Measurements from ENCODE around the gene MAP2K5. TPM values are rescaled to one million over a fixed set of nuclear protein-coding genes. Genes with fewer than 3 reads are reported as not detected.

The MAP2K5 gene
- total and polyA plus RNA-seq, 8 donors, result 13.5 to 25.0 (median 20.8) TPM

DNA sequence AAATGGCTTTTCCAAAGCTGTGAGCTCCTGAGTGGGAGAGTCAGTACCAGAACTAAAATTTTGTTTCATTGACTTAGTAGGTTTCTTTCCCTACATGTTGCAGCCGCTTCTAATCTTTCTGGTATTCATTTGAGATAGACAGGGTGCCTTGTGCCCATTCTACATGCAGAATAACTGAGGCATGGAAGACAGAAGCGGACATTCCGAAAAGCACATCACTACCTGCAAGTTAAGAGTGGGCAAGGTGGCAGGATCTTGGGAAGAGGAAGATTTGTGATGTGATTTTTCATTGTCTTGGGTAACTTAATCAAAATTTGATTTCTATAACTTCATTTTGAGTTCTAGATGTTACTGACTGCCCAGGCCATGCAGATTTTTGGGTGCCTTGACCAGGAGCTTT, 2.0 kb downstream of the MAP2K5 start:
- TF ChIP-seq, protein P1, sequence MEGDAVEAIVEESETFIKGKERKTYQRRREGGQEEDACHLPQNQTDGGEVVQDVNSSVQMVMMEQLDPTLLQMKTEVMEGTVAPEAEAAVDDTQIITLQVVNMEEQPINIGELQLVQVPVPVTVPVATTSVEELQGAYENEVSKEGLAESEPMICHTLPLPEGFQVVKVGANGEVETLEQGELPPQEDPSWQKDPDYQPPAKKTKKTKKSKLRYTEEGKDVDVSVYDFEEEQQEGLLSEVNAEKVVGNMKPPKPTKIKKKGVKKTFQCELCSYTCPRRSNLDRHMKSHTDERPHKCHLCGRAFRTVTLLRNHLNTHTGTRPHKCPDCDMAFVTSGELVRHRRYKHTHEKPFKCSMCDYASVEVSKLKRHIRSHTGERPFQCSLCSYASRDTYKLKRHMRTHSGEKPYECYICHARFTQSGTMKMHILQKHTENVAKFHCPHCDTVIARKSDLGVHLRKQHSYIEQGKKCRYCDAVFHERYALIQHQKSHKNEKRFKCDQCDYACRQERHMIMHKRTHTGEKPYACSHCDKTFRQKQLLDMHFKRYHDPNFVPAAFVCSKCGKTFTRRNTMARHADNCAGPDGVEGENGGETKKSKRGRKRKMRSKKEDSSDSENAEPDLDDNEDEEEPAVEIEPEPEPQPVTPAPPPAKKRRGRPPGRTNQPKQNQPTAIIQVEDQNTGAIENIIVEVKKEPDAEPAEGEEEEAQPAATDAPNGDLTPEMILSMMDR (IDR thresholded peaks at IDR 0.05), result no peak
- H3K27me3 ChIP-seq, result no peaks in the 10 kb centered on the region
- no peak overlapping the region for H3K4me3 ChIP-seq
- H3K4me1 ChIP-seq, result peaks cover 18 to 45% of the 10 kb centered on the region in 2 donors
- no peak overlapping the region for H3K27ac ChIP-seq
- no peaks in the 10 kb centered on the region for H3K9me3 ChIP-seq
- intact Hi-C loops (cut with DNase I), result no loop called here
- DNase-seq (no peak), ATAC-seq (no peak)
- H3K36me3 ChIP-seq, result peaks cover 0 to 13% of the 10 kb centered on the region in 2 donors

DNA sequence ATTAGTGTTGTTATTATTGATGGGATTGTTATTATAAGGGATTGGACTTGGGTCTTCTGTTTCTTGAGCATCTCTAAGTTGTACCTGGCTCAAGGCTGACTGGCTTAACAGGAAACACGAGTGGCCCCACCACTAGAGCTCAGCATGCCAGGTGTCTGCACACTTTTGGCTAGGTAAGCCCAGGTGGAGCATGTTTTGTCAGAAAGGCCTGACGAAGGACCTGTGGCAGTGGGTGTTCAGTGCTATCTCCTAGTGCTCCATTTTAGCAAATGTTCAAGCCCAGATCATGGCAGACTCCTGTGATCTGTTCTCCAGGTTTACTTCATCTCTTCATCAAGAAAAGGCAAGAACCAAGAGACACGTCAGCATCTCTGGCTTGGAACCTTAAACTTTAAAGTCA, 3.4 kb downstream of the MAP2K5 start:
- no peak overlapping the region for H3K27ac ChIP-seq
- TF ChIP-seq, protein P1 (IDR thresholded peaks at IDR 0.05), result no peak
- DNase-seq (no peak), ATAC-seq (no peak)
- intact Hi-C loops (cut with DNase I), result no loop called here
- H3K4me3 ChIP-seq, result no peak overlapping the region
- peaks cover 0 to 13% of the 10 kb centered on the region in 2 donors for H3K36me3 ChIP-seq
- H3K4me1 ChIP-seq, result peaks cover 17 to 41% of the 10 kb centered on the region in 2 donors
- H3K27me3 ChIP-seq, result no peaks in the 10 kb centered on the region
- H3K9me3 ChIP-seq, result no peaks in the 10 kb centered on the region

DNA sequence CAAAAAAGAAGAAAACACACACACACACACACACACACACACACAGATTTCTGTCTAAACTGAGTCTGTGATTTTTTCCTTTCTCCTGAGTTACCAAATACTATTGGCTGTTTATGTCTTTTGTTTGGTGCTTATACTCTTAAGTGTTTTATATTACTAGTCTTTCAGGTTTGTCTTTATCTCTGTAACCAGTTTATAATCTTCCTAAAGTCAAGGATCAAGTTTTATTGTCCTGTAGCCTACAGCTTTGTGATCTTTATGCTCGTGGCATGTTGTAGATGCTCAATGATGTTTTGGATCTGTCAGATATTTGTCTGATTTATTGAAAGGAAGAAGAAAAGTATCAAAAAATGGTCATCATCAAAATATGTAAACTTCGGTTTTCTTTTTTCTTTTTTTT, 4.6 kb downstream of the MAP2K5 start:
- ATAC-seq (no peak), DNase-seq (no peak)
- TF ChIP-seq, protein P1 (IDR thresholded peaks at IDR 0.05), result no peak
- H3K27me3 ChIP-seq, result no peaks in the 10 kb centered on the region
- intact Hi-C loops (cut with DNase I), result no loop called here
- H3K36me3 ChIP-seq, result peaks cover 0 to 20% of the 10 kb centered on the region in 2 donors
- H3K4me3 ChIP-seq, result no peak overlapping the region
- H3K4me1 ChIP-seq, result peaks cover 12 to 35% of the 10 kb centered on the region in 2 donors
- no peaks in the 10 kb centered on the region for H3K9me3 ChIP-seq
- no peak overlapping the region for H3K27ac ChIP-seq

DNA sequence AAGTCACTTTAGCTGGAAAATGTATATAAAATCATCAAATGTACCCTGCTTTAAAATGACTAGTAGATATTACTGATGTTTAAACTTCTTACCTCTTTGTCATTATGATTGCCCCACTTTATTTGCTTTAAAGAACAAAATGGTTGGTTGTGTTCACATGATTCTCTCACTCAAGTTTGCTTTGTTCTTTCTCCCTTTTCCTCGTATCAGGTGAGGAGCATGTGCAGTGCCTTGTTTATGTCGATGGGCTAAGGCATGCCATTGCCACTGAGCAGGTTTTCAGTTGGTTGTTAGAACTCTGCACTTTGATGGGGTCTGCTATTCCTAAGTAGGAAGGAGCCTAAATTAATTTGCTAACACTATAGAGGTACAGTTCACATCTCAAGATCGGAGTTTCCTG, 5.3 kb downstream of the MAP2K5 start:
- Histone ChIP-seq H3K36me3 (peaks cover 0 to 26% of the 10 kb centered on the region in 2 donors), H3K9me3 (no peaks in the 10 kb centered on the region), H3K27ac (peak overlapping the region in 1 of 2 donors; percentile 3), H3K4me3 (no peak overlapping the region), H3K27me3 (no peaks in the 10 kb centered on the region), H3K4me1 (peaks cover 12 to 35% of the 10 kb centered on the region in 2 donors)
- DNase-seq, result no peak
- TF ChIP-seq, protein P1 (IDR thresholded peaks at IDR 0.05), result no peak
- ATAC-seq, result no peak
- intact Hi-C loops (cut with DNase I), result no loop called here

DNA sequence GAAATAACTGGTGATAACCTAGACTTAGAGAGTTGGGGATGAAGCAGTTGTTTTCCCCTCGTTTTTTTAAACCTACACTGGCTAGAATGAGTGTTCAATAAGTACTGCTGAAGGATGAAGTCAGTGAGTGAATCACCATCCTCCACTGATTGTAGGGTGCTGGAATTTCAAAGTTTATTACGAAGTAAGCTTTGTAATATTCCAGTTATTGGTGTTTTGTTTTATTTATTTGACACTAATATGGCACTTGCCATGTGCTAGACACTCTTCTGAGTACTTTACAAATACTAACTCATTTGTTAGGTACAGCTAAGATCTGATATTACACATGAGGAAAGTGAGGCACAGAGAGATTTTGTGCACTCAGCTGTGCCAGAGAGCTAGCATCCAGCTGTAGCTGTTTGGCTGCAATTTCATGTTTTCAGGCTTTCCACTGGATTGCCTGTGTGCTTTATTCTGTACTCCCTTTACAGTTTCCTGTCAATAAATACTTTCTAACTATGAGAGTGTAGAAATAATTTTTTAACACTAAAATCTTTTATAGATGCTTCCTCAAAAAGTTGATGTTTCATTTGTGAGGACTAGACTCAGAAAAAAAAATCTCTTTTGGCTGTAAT, 5.8 kb downstream of the MAP2K5 start:
- intact Hi-C loops (cut with DNase I), result no loop called here
- H3K36me3 ChIP-seq, result peaks cover 0 to 26% of the 10 kb centered on the region in 2 donors
- H3K4me1 ChIP-seq, result peaks cover 9 to 31% of the 10 kb centered on the region in 2 donors
- no peaks in the 10 kb centered on the region for H3K9me3 ChIP-seq
- no peak overlapping the region for H3K4me3 ChIP-seq
- peak; percentile 35 for ATAC-seq
- TF ChIP-seq, protein P1 (IDR thresholded peaks at IDR 0.05), result no peak
- H3K27ac ChIP-seq, result peak overlapping the region in 1 of 2 donors; percentile 3
- DNase-seq, result no peak
- no peaks in the 10 kb centered on the region for H3K27me3 ChIP-seq

Data from left lung (tissue), 10 donors.